Upper lobe of right lung (tissue), 1 donor: ENCODE data around the gene DMD. TPM values are rescaled to one million over a fixed set of nuclear protein-coding genes. Genes with fewer than 3 reads are reported as not detected.

Experiments used
- ATAC-seq: fragments of 200-7000 bp; cut with Tn5 transposase; one replicate; pipeline ENCODE4 v1.9.1; 2020; ENCODE audit warnings: mild to moderate bottlenecking, moderate library complexity
- DNase-seq: peaks from one replicate; pipeline ENCODE4 v3.0.0-alpha.2; 2020
- H3K27ac ChIP-seq: fragments of 200-600 bp; one replicate; pipeline ENCODE4 v1.8.0; 2022
- H3K27me3 ChIP-seq: fragments of 200-600 bp; one replicate; pipeline ENCODE4 v1.8.0; 2022; ENCODE audit warnings: mild to moderate bottlenecking
- H3K36me3 ChIP-seq: fragments of 200-600 bp; one replicate; pipeline ENCODE4 v1.8.0; 2022
- H3K4me1 ChIP-seq: fragments of 200-600 bp; one replicate; pipeline ENCODE4 v1.8.0; 2022
- H3K4me3 ChIP-seq: fragments of 200-600 bp; one replicate; pipeline ENCODE4 v1.8.0; 2022; ENCODE audit warnings: mild to moderate bottlenecking
- H3K9me3 ChIP-seq: fragments of 200-600 bp; one replicate; pipeline ENCODE4 v1.8.0; 2022
- intact Hi-C: fragments of 100-400 bp; cut with DNase I; formaldehyde crosslinking; loops from one replicate; pipeline ENCODE4 v1.11.0; 2022
- total RNA-seq: library from RNA; stranded (reverse); fragmentation: NEBNext Ultra II Directional; extraction: Animal tissue kit (Norgen Biotek cat#: 25700); gene quantifications from one replicate; pipeline ENCODE4 v1.2.1, GENCODE V29; 2021
- TF ChIP-seq, protein P1 (sequence below): fragments of 200-600 bp; IDR thresholded peaks from one replicate; pipeline ENCODE4 v1.8.0; 2022; ENCODE audit warnings: antibody characterized with exemption
- donor health status: DM: no; HTN: yes; CAD: no; lungs with severe emphysema.

DMD gene
- total RNA-seq, 1 donor from 2014 or later, result 24.7 TPM

DNA sequence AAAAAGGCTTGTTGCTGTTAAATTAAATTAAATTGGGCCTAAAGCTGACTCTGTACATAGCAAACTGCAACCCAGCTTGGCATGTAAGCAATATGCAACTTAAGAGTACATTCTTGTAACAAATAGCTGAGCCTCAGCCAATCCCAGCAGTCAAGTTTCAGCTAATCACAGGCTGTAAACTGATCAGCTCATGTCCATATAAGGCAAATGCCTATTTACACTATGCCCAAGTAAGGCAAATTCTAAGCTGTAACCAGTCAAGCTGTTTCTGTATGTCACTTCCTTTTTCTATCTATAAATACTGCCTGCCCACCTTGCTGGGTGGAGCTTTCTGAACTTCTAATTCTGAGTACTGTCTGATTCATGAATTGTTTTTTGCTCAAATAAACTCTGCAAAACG lies 1710.4 kb downstream of the DMD start:
- no peak overlapping the region for H3K4me3 ChIP-seq
- DNase-seq (no peak), ATAC-seq (no peak)
- no peaks in the 10 kb centered on the region for H3K27me3 ChIP-seq
- H3K9me3 ChIP-seq, result no peaks in the 10 kb centered on the region
- no peaks in the 10 kb centered on the region for H3K36me3 ChIP-seq
- TF ChIP-seq, protein P1, sequence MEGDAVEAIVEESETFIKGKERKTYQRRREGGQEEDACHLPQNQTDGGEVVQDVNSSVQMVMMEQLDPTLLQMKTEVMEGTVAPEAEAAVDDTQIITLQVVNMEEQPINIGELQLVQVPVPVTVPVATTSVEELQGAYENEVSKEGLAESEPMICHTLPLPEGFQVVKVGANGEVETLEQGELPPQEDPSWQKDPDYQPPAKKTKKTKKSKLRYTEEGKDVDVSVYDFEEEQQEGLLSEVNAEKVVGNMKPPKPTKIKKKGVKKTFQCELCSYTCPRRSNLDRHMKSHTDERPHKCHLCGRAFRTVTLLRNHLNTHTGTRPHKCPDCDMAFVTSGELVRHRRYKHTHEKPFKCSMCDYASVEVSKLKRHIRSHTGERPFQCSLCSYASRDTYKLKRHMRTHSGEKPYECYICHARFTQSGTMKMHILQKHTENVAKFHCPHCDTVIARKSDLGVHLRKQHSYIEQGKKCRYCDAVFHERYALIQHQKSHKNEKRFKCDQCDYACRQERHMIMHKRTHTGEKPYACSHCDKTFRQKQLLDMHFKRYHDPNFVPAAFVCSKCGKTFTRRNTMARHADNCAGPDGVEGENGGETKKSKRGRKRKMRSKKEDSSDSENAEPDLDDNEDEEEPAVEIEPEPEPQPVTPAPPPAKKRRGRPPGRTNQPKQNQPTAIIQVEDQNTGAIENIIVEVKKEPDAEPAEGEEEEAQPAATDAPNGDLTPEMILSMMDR, result no peak
- no peak overlapping the region for H3K27ac ChIP-seq
- intact Hi-C loops, result no loop called here
- H3K4me1 ChIP-seq, result no peaks in the 10 kb centered on the region

DNA sequence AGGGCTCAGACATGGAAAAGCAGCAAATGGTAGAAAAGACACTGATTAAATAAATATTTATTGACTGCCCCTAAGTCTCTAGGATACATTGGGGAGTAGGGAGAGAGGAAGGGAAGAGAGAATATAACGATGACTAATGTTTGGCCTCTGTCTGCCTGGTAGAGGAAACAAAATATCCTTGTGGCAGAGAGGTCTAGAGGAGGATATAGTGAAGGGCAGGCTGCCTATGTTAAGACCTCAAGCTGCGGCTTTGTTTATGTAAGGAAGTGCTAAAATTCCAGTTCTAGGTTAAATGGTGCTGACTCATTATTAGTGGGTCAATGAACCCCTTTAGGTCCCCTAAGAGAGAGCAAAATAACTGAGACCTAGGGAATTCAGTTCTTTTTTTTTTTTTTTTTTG lies 1712.2 kb downstream of the DMD start:
- H3K27ac ChIP-seq, result no peak overlapping the region
- no peaks in the 10 kb centered on the region for H3K4me1 ChIP-seq
- no peaks in the 10 kb centered on the region for H3K9me3 ChIP-seq
- intact Hi-C loops, result no loop called here
- no peak for ATAC-seq
- no peaks in the 10 kb centered on the region for H3K36me3 ChIP-seq
- no peak overlapping the region for H3K4me3 ChIP-seq
- no peak for DNase-seq
- no peaks in the 10 kb centered on the region for H3K27me3 ChIP-seq
- TF ChIP-seq, protein P1, result no peak

DNA sequence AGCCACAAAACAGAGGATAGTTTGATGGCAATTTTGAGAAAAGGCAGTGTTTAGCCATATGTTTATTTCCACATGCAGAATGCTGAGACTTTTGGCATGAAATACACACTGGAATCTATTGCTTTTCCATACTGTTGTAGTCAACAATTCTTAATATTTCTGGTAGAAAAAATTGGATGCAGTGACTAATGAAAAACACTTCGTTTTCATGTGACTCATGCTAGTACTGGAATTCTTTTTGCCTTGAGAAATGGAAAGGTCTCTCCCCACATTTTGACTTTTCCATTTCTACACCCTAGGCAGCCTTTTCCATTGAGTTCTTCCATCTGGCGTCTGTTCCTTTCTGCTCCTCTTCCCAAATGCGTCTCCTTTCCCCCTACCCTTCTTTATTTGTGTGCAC lies 1714.3 kb downstream of the DMD start:
- DNase-seq (no peak), ATAC-seq (no peak)
- no peaks in the 10 kb centered on the region for H3K9me3 ChIP-seq
- intact Hi-C loops, result no loop called here
- H3K36me3 ChIP-seq, result no peaks in the 10 kb centered on the region
- no peaks in the 10 kb centered on the region for H3K27me3 ChIP-seq
- H3K4me3 ChIP-seq, result no peak overlapping the region
- no peaks in the 10 kb centered on the region for H3K4me1 ChIP-seq
- TF ChIP-seq, protein P1, result no peak
- H3K27ac ChIP-seq, result no peak overlapping the region

DNA sequence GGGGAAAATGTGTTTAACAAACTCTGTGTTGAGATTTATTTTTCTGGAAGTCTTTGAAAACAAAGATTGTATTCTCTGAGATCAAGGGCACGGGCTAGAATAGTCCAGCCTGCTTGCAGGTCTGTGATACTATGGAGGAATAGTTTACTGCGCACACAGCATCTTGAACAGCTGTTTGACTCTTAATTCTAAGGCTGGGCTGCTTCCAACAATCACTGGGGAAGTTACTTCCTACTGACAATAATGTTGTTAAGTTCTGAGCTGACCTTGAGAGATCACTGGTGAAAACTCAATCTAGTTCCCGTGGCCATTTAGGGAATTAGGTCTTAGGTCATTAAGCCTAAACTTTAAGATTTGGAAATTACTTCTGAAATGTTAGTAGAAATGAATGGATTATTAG lies 1723.4 kb downstream of the DMD start:
- intact Hi-C loops, result no loop called here
- DNase-seq, result no peak
- no peaks in the 10 kb centered on the region for H3K4me1 ChIP-seq

DNA sequence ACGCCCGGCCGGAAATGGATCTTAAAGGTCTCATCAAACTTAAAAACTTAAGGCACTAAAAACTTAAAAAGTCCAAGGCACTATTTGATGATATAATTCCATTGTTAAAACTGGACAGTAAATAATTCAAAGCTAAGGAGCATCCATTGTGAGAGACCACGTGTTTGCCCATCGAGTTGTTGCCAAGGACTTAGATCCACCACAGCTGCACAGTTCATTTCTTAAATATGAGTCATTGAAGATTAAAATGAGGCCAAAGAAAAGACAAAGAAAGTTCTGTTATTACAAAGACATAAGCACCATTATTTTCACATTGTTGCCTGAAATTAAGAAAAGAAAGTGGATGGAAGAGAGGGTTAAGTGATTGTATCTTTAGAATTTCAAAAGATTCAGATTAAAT lies 1728.0 kb downstream of the DMD start:
- H3K4me3 ChIP-seq, result no peak overlapping the region
- TF ChIP-seq, protein P1, result no peak
- no peak for DNase-seq
- H3K9me3 ChIP-seq, result no peaks in the 10 kb centered on the region
- no peak overlapping the region for H3K27ac ChIP-seq
- no peaks in the 10 kb centered on the region for H3K36me3 ChIP-seq
- intact Hi-C loops, result no loop called here
- no peaks in the 10 kb centered on the region for H3K4me1 ChIP-seq
- no peak for ATAC-seq
- no peaks in the 10 kb centered on the region for H3K27me3 ChIP-seq

More for the DNA sequence above, 1723.4 kb downstream of the DMD start:
- ATAC-seq, result no peak
- Histone ChIP-seq H3K27ac (no peak overlapping the region), H3K9me3 (no peaks in the 10 kb centered on the region), H3K36me3 (no peaks in the 10 kb centered on the region), H3K4me3 (no peak overlapping the region), H3K27me3 (no peaks in the 10 kb centered on the region)
- TF ChIP-seq, protein P1, result no peak

DNA sequence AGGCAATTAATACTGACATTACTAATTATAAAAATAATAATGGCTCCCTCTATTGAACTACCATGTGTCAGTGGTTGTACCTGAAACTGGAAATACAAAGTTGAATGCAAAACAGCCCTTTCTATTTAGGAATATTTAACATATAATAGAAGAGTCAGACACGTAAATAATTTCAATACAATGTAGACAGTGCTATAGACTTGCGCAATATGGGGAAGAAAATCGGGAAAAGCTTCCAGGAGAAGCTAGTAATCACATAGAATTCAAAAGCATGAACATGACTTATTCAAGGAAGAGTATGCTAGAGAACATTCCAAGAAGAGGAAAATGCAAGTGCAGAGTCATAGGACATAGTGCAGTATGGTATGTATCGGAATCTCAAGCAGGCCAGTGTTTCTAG lies 1730.7 kb downstream of the DMD start:
- H3K4me1 ChIP-seq, result no peaks in the 10 kb centered on the region
- no peak overlapping the region for H3K4me3 ChIP-seq
- no peaks in the 10 kb centered on the region for H3K27me3 ChIP-seq
- ATAC-seq, result no peak
- DNase-seq, result no peak
- no peaks in the 10 kb centered on the region for H3K36me3 ChIP-seq
- TF ChIP-seq, protein P1, result no peak
- intact Hi-C loops, result no loop called here
- no peak overlapping the region for H3K27ac ChIP-seq
- H3K9me3 ChIP-seq, result no peaks in the 10 kb centered on the region
